Mesendoderm (in vitro differentiated cells): ENCODE results near the gene PPP2R5C.

Experiments
- DNase-seq: peaks from one replicate; pipeline ENCODE4 v3.0.0; 2013
- H2AK5ac ChIP-seq: 2 replicates; pipeline ENCODE4 v1.6.1; 2013; ENCODE audit warnings: low read length, inconsistent platforms
- H2BK120ac ChIP-seq: 2 replicates; pipeline ENCODE4 v1.6.1; 2013; ENCODE audit warnings: low read depth, mild to moderate bottlenecking, low read length, moderate library complexity, mixed read lengths
- H2BK15ac ChIP-seq: replicated peaks from 2 replicates; pipeline ENCODE4 v1.6.1; 2013; ENCODE audit warnings: low read depth, mild to moderate bottlenecking, moderate library complexity
- H2BK5ac ChIP-seq: 2 replicates; pipeline ENCODE4 v1.6.1; 2013; ENCODE audit warnings: low read length, inconsistent platforms
- H3K18ac ChIP-seq: 2 replicates; pipeline ENCODE4 v1.6.1; 2013; ENCODE audit warnings: mild to moderate bottlenecking, low read length, mixed read lengths
- H3K23ac ChIP-seq: one replicate; pipeline ENCODE4 v1.6.1; 2013; ENCODE audit warnings: low read length
- H3K27ac ChIP-seq: 2 replicates; pipeline ENCODE4 v1.5.1; 2013; ENCODE audit warnings: low read depth, mild to moderate bottlenecking, inconsistent platforms, low read length, moderate library complexity
- H3K27me3 ChIP-seq: 2 replicates; pipeline ENCODE4 v1.6.1; 2013; ENCODE audit warnings: low read length, control low read depth, mild to moderate bottlenecking, inconsistent platforms; ENCODE audit not compliant: insufficient read depth, poor library complexity
- H3K36me3 ChIP-seq: 2 replicates; pipeline ENCODE4 v1.6.1; 2013; ENCODE audit warnings: low read length, inconsistent platforms; ENCODE audit not compliant: control insufficient read depth, insufficient read depth
- H3K4ac ChIP-seq: one replicate; pipeline ENCODE4 v1.6.1; 2013; ENCODE audit warnings: low read depth, mild to moderate bottlenecking, low read length, moderate library complexity
- H3K4me1 ChIP-seq: 2 replicates; pipeline ENCODE4 v1.6.1; 2013; ENCODE audit warnings: low read depth, low read length, inconsistent platforms; ENCODE audit not compliant: control insufficient read depth
- H3K4me2 ChIP-seq: 2 replicates; pipeline ENCODE4 v1.6.1; 2013; ENCODE audit warnings: low read length
- H3K4me3 ChIP-seq: 2 replicates; pipeline ENCODE4 v1.5.1; 2013; ENCODE audit warnings: mild to moderate bottlenecking, low read length
- H3K56ac ChIP-seq: one replicate; pipeline ENCODE4 v1.6.1; 2013; ENCODE audit warnings: low read length
- H3K79me1 ChIP-seq: 2 replicates; pipeline ENCODE4 v1.6.1; 2013; ENCODE audit warnings: low read length, inconsistent platforms
- H3K79me2 ChIP-seq: 2 replicates; pipeline ENCODE4 v1.6.1; 2013; ENCODE audit warnings: mild to moderate bottlenecking, low read length; ENCODE audit not compliant: control insufficient read depth, insufficient read depth
- H3K9ac ChIP-seq: 2 replicates; pipeline ENCODE4 v1.6.1; 2013; ENCODE audit warnings: low read length, inconsistent platforms
- H4K5ac ChIP-seq: one replicate; pipeline ENCODE4 v1.6.1; 2013; ENCODE audit warnings: low read length
- H4K8ac ChIP-seq: one replicate; pipeline ENCODE4 v1.6.1; 2013; ENCODE audit warnings: low read depth, mild to moderate bottlenecking, control low read depth, low read length, moderate library complexity
- WGBS: extraction: QIAGEN DNeasy Blood & Tissue Kit; methylation state at CpG from one replicate; pipeline ENCODE4 v1.1.7; 2013; ENCODE audit warnings: low lambda C conversion rate, missing lambda C conversion rate; ENCODE audit not compliant: insufficient coverage; ENCODE audit errors: extremely low coverage; 5-methylcytosine and 5-hydroxymethylcytosine counted together

PPP2R5C gene

DNA sequence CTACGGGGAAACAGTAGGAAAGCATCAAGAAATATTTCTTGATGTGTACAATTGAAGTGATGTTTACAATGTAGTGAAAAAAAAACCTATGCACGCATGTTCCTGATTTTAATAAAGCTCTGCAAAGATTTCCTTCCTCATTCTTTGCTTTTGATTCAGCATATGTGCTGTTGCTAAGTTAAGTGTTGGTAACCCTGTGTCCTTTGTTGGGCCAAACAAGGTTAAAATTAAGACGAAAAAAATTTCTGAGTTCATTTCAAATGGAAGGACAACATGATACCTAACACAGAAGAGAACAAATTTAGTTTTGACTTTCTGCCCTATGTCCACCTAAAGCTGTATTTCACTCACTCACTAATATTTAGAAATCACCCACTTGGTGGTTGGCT is 62.8 kb downstream of the PPP2R5C start:
- H3K27ac ChIP-seq: no peak overlapping the region
- no peak overlapping the region for H3K4ac ChIP-seq
- H3K4me3 ChIP-seq: no peak overlapping the region
- H3K79me2 ChIP-seq: peaks cover 29% of the 10 kb centered on the region
- no peak for DNase-seq
- no peak overlapping the region for H3K23ac ChIP-seq
- H2BK5ac ChIP-seq: no peak overlapping the region
- H2AK5ac ChIP-seq: no peak overlapping the region
- H4K8ac ChIP-seq: no peak overlapping the region
- no peak overlapping the region for H2BK120ac ChIP-seq
- H4K5ac ChIP-seq: no peak overlapping the region
- H3K9ac ChIP-seq: no peak overlapping the region
- H3K4me2 ChIP-seq: no peak overlapping the region
- H3K36me3 ChIP-seq: no peaks in the 10 kb centered on the region
- H3K27me3 ChIP-seq: no peaks in the 10 kb centered on the region
- no peaks in the 10 kb centered on the region for H3K4me1 ChIP-seq
- no peak overlapping the region for H2BK15ac ChIP-seq
- no peak overlapping the region for H3K18ac ChIP-seq
- no peak overlapping the region for H3K56ac ChIP-seq
- peaks cover 27% of the 10 kb centered on the region for H3K79me1 ChIP-seq
- WGBS: no CpG with 5 or more reads among the region's 3 CpGs

DNA sequence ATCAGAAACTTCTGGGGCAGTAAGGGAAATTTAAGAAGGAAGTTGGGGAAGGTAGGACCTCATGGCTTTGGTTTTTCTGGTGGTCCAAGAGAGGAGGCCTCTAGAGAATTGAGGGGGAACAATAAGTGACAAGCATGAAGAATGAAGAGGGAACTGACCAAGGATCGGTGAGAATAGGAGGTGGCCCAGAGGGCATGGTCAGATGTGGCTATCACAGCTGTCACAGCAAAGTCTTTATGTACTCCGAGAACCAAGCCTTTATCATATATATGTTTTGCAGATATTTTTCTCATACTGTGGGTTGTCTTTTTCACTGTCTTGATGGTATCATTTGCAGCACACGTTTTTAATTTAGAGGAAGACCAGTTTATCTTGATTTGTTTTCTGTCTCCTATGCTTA is 64.3 kb downstream of the PPP2R5C start:
- H2AK5ac ChIP-seq: no peak overlapping the region
- no CpG with 5 or more reads among the region's 3 CpGs for WGBS
- no peaks in the 10 kb centered on the region for H3K27me3 ChIP-seq
- no peak overlapping the region for H2BK15ac ChIP-seq
- H2BK120ac ChIP-seq: no peak overlapping the region
- no peak overlapping the region for H3K56ac ChIP-seq
- H2BK5ac ChIP-seq: no peak overlapping the region
- no peak overlapping the region for H3K27ac ChIP-seq
- H3K4me1 ChIP-seq: no peaks in the 10 kb centered on the region
- H3K18ac ChIP-seq: no peak overlapping the region
- H3K4me3 ChIP-seq: no peak overlapping the region
- peaks cover 23% of the 10 kb centered on the region for H3K79me2 ChIP-seq
- H3K79me1 ChIP-seq: peaks cover 25% of the 10 kb centered on the region
- H3K4me2 ChIP-seq: no peak overlapping the region
- no peak overlapping the region for H3K9ac ChIP-seq
- H4K5ac ChIP-seq: no peak overlapping the region
- DNase-seq: no peak
- H3K23ac ChIP-seq: no peak overlapping the region
- H3K36me3 ChIP-seq: no peaks in the 10 kb centered on the region
- H4K8ac ChIP-seq: no peak overlapping the region
- H3K4ac ChIP-seq: no peak overlapping the region

DNA sequence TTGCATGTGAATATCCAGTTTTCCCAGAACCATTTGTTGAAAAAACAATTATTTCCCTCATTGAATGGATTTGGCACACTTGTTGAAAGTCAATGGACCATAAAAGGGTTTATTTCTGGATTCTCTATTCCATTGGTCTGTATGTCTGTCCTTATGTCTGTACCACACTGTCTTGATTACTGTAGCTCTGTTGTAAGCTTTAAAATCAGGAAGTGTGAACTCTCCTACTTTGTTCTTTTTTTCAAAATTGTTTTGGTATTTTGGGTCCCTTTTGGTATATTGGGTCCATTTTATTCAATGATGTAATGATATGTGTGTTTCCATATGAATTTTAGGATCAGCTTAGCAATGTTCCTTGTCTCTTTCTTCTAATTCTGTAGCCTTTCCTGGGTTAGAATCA is 64.8 kb downstream of the PPP2R5C start:
- Histone ChIP-seq H3K79me1 (peaks cover 27% of the 10 kb centered on the region), H3K23ac (no peak overlapping the region), H3K4ac (no peak overlapping the region), H3K4me3 (no peak overlapping the region), H2BK15ac (no peak overlapping the region), H4K5ac (no peak overlapping the region), H3K4me1 (no peaks in the 10 kb centered on the region), H2AK5ac (no peak overlapping the region), H3K56ac (no peak overlapping the region), H2BK120ac (no peak overlapping the region), H3K27ac (no peak overlapping the region), H3K9ac (no peak overlapping the region), H4K8ac (no peak overlapping the region), H3K4me2 (no peak overlapping the region), H2BK5ac (no peak overlapping the region), H3K36me3 (no peaks in the 10 kb centered on the region), H3K79me2 (peaks cover 23% of the 10 kb centered on the region), H3K18ac (no peak overlapping the region), H3K27me3 (no peaks in the 10 kb centered on the region)
- DNase-seq: no peak

DNA sequence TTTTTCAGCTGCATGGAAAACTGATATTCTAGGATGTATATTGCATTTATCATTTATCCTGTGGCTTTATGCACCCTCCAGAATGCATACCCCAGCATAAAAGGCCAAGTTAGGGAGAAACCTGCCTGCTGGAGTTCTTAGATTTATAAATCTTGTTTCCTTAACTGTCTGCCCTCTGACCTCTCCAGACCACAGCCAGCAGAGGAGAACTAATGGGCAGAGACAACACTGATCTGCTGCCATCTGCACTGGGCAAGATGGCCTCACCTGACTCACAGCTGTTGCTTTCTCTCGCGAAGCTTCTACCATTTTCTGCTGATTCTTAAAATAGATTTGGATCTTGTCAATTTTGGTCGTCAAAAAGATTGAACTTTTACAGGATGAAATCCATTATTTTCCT is 65.8 kb downstream of the PPP2R5C start:
- H3K9ac ChIP-seq: no peak overlapping the region
- H3K23ac ChIP-seq: no peak overlapping the region
- no peak for DNase-seq
- no peak overlapping the region for H2BK15ac ChIP-seq
- H3K4me2 ChIP-seq: no peak overlapping the region
- H2AK5ac ChIP-seq: no peak overlapping the region
- H3K79me2 ChIP-seq: peaks cover 22% of the 10 kb centered on the region
- no peak overlapping the region for H2BK5ac ChIP-seq
- H3K36me3 ChIP-seq: no peaks in the 10 kb centered on the region
- no CpG with 5 or more reads among the region's 3 CpGs for WGBS
- H4K5ac ChIP-seq: no peak overlapping the region
- H4K8ac ChIP-seq: no peak overlapping the region
- H2BK120ac ChIP-seq: no peak overlapping the region
- no peaks in the 10 kb centered on the region for H3K4me1 ChIP-seq
- no peak overlapping the region for H3K56ac ChIP-seq
- H3K4me3 ChIP-seq: no peak overlapping the region
- H3K27me3 ChIP-seq: no peaks in the 10 kb centered on the region
- no peak overlapping the region for H3K4ac ChIP-seq
- no peak overlapping the region for H3K18ac ChIP-seq
- peaks cover 27% of the 10 kb centered on the region for H3K79me1 ChIP-seq
- H3K27ac ChIP-seq: no peak overlapping the region

- Histone ChIP-seq H2BK5ac (no peak overlapping the region), H4K5ac (no peak overlapping the region), H3K27me3 (no peaks in the 10 kb centered on the region), H3K9ac (no peak overlapping the region), H3K4ac (no peak overlapping the region), H4K8ac (no peak overlapping the region), H3K56ac (no peak overlapping the region), H3K18ac (no peak overlapping the region), H3K79me2 (peaks cover 28% of the 10 kb centered on the region), H3K4me2 (no peak overlapping the region), H2BK15ac (no peak overlapping the region), H3K4me1 (no peaks in the 10 kb centered on the region), H3K23ac (no peak overlapping the region), H3K27ac (no peak overlapping the region), H3K36me3 (no peaks in the 10 kb centered on the region), H3K4me3 (no peak overlapping the region), H3K79me1 (peaks cover 33% of the 10 kb centered on the region), H2BK120ac (no peak overlapping the region), H2AK5ac (no peak overlapping the region)
- WGBS: no CpG with 5 or more reads among the region's 2 CpGs
- DNase-seq: no peak
Measured at GRCh38 chr14:101828046-101828445, 66.5 kb downstream of the PPP2R5C start.

- no peak overlapping the region for H3K23ac ChIP-seq
- peaks cover 27% of the 10 kb centered on the region for H3K79me2 ChIP-seq
- H2BK5ac ChIP-seq: no peak overlapping the region
- H3K4me1 ChIP-seq: no peaks in the 10 kb centered on the region
- WGBS: no CpG with 5 or more reads among the region's 4 CpGs
- no peak overlapping the region for H3K9ac ChIP-seq
- H4K5ac ChIP-seq: no peak overlapping the region
- H3K4me2 ChIP-seq: no peak overlapping the region
- no peak overlapping the region for H2BK120ac ChIP-seq
- no peak overlapping the region for H3K4me3 ChIP-seq
- no peak overlapping the region for H3K18ac ChIP-seq
- H2BK15ac ChIP-seq: no peak overlapping the region
- no peaks in the 10 kb centered on the region for H3K36me3 ChIP-seq
- no peak overlapping the region for H3K4ac ChIP-seq
- no peak overlapping the region for H3K27ac ChIP-seq
- no peak overlapping the region for H4K8ac ChIP-seq
- no peak overlapping the region for H3K56ac ChIP-seq
- no peaks in the 10 kb centered on the region for H3K27me3 ChIP-seq
- no peak for DNase-seq
- H2AK5ac ChIP-seq: no peak overlapping the region
- H3K79me1 ChIP-seq: peaks cover 36% of the 10 kb centered on the region
Measured at GRCh38 chr14:101830271-101830670, 68.8 kb downstream of the PPP2R5C start.
